Left cardiac atrium (tissue), 4 donors: ENCODE measurements around the gene MLKL. TPM values are rescaled to one million over a fixed set of nuclear protein-coding genes. Genes with fewer than 3 reads are reported as not detected.
"Not testable (repeated sequence)": the region's sequence is repeated elsewhere in the genome, so short reads cannot be mapped to it uniquely, and the experiment has no call there.

Source experiments
- ATAC-seq, 2 donors: fragments of 200-7000 bp; cut with Tn5 transposase; one replicate each; pipeline ENCODE4 v1.9.1; 2020; ENCODE audit warnings: mild to moderate bottlenecking in 2 of 2, moderate library complexity in 2 of 2
- DNase-seq: peaks from one replicate; pipeline ENCODE4 v3.0.0-alpha.2; 2020
- intact Hi-C, 2 donors: fragments of 100-400 bp; cut with DNase I; formaldehyde crosslinking; loops; one replicate each; pipeline versions ENCODE4 v1.14.1 to v1.15.1; 2022 to 2023
- total RNA-seq, 2 donors: library from RNA; stranded (reverse); fragmentation: NEBNext Ultra II Directional; extraction: Animal tissue kit (Norgen Biotek cat#: 25700); gene quantifications; one replicate each; pipeline ENCODE4 v1.2.1, GENCODE V29; 2021
- donor health status: DM: no; HTN: yes; CAD: no.
- donor health status: DM: no; HTN: yes; CAD: no; lungs with severe emphysema.
- donor health status: DM: yes; HTN: yes; CAD: no.
- donor health status: Dilated cardiomyopathy.

The MLKL gene
- total RNA-seq, 2 donors from 2014 or later = 5.4 to 10.6 TPM

GRCh38 chr16:74661064-74661463 is 39.6 kb downstream of the MLKL start:
- ATAC-seq = no peak
- no peak for DNase-seq
- intact Hi-C loops = no loop called here

GRCh38 chr16:74660383-74660782 is 40.3 kb downstream of the MLKL start:
- ATAC-seq (no peak), DNase-seq (no peak)
- intact Hi-C loops = no loop called here

GRCh38 chr16:74659041-74659440 is 41.6 kb downstream of the MLKL start:
- intact Hi-C loops = no loop called here
- ATAC-seq = no peak
- DNase-seq = no peak

GRCh38 chr16:74657870-74658642 is 42.6 kb downstream of the MLKL start:
- DNase-seq (no peak), ATAC-seq (no peak)
- intact Hi-C loops = no loop called here

- ATAC-seq = no peak
These were observed 46.1 kb downstream of the MLKL start for GRCh38 chr16:74654536-74655050.

GRCh38 chr16:74652883-74653282 is 47.8 kb downstream of the MLKL start:
- DNase-seq, ATAC-seq, intact Hi-C loops: not testable (repeated sequence)

More at GRCh38 chr16:74654536-74655050, 46.1 kb downstream of the MLKL start:
- no peak for DNase-seq
- intact Hi-C loops = no loop called here

- intact Hi-C loops = no loop called here
- ATAC-seq (no peak), DNase-seq (no peak)
These were observed 48.4 kb downstream of the MLKL start for GRCh38 chr16:74652249-74652648.

- no peak for ATAC-seq
- DNase-seq = no peak
- intact Hi-C loops = no loop called here
These were observed 48.8 kb downstream of the MLKL start for GRCh38 chr16:74651841-74652240.

GRCh38 chr16:74650966-74651567 is 49.6 kb downstream of the MLKL start:
- DNase-seq = no peak

GRCh38 chr16:74649839-74650504 is 50.7 kb downstream of the MLKL start:
- no peak for ATAC-seq
- intact Hi-C loops = no loop called here
- no peak for DNase-seq

More at GRCh38 chr16:74650966-74651567, 49.6 kb downstream of the MLKL start:
- ATAC-seq = no peak
- intact Hi-C loops = no loop called here

- DNase-seq (no peak), ATAC-seq (no peak)
- intact Hi-C loops = no loop called here
These were observed 58.7 kb downstream of the MLKL start for GRCh38 chr16:74641969-74642368.

- ATAC-seq = no peak
- intact Hi-C loops = no loop called here
- no peak for DNase-seq
These were observed 62.8 kb downstream of the MLKL start for GRCh38 chr16:74637742-74638453.

GRCh38 chr16:74635303-74635702 is 65.4 kb downstream of the MLKL start:
- no peak for ATAC-seq
- DNase-seq = no peak
- intact Hi-C loops = no loop called here

GRCh38 chr16:74633686-74634085 is 67.0 kb downstream of the MLKL start:
- intact Hi-C loops = no loop called here

GRCh38 chr16:74627506-74628220 is 73.0 kb downstream of the MLKL start:
- DNase-seq (no peak), ATAC-seq (peak; percentile 19 to 62)
- intact Hi-C loops = loop anchor here in 1 of 2 donors (10.0 kb wide), 1 partner anchor 123 kb away; no protein-coding TSS in a partner anchor

More at GRCh38 chr16:74633686-74634085, 67.0 kb downstream of the MLKL start:
- ATAC-seq (no peak), DNase-seq (no peak)

- no peak for DNase-seq
- no peak for ATAC-seq
- intact Hi-C loops = loop anchor here in 1 of 2 donors (10.0 kb wide), 1 partner anchor 122 kb away; no protein-coding TSS in a partner anchor
These were observed 73.8 kb downstream of the MLKL start for GRCh38 chr16:74626741-74627416.

- intact Hi-C loops = loop anchor here in 1 of 2 donors (10.0 kb wide), 1 partner anchor 121 kb away; no protein-coding TSS in a partner anchor
- DNase-seq (no peak), ATAC-seq (peak in 1 of 2 donors; percentile 16)
These were observed 74.9 kb downstream of the MLKL start for GRCh38 chr16:74625500-74626350.
